HL-60 (cell line): ENCODE data around the gene XRCC4.
"Not testable (repeated sequence)": the region's sequence is repeated elsewhere in the genome, so short reads cannot be mapped to it uniquely, and the experiment has no call there.

ENCODE experiments used
- DNase-seq, 2 experiments: peaks; one replicate each; pipeline ENCODE4 v3.0.0-alpha.2; 2010 to 2020; ENCODE audit warnings: low read depth in 1 of 2, low spot score in 1 of 2
- H3K27ac ChIP-seq: fragments of 250-450 bp; sonication (Bioruptor Pico); replicated peaks from 2 replicates; pipeline ENCODE4 v1.5.1; 2020; ENCODE audit warnings: mild to moderate bottlenecking, moderate library complexity
- H3K27me3 ChIP-seq: fragments of 250-450 bp; sonication (Bioruptor Pico); 2 replicates; pipeline ENCODE4 v1.5.1; 2021; ENCODE audit warnings: mild to moderate bottlenecking, moderate library complexity; ENCODE audit not compliant: insufficient read depth, poor library complexity, severe bottlenecking
- H3K4me3 ChIP-seq: replicated peaks from 2 replicates; pipeline ENCODE4 v1.5.1; 2011; ENCODE audit warnings: mild to moderate bottlenecking, control low read depth, low read length; ENCODE audit not compliant: insufficient read depth
- GABPA ChIP-seq: IDR thresholded peaks from 2 replicates; pipeline ENCODE4 v1.6.1; 2012; ENCODE audit warnings: low read depth
- POLR2AphosphoS5 ChIP-seq: IDR thresholded peaks from 2 replicates; pipeline ENCODE4 v1.6.1; 2012; ENCODE audit warnings: low read depth
- SPI1 ChIP-seq: IDR thresholded peaks from 2 replicates; pipeline ENCODE4 v1.6.1; 2012; ENCODE audit warnings: low read depth, mild to moderate bottlenecking, borderline replicate concordance
- TF ChIP-seq, protein P1 (sequence below): IDR thresholded peaks from 2 replicates; pipeline ENCODE4 v1.6.1; 2012; ENCODE audit warnings: low read depth; ENCODE audit not compliant: insufficient replicate concordance
- TF ChIP-seq, protein P2 (sequence below): IDR thresholded peaks from one replicate; pipeline ENCODE4 v1.5.1; 2011; ENCODE audit warnings: low read length, control low read depth, inconsistent platforms; ENCODE audit not compliant: insufficient read depth

Gene XRCC4

DNA sequence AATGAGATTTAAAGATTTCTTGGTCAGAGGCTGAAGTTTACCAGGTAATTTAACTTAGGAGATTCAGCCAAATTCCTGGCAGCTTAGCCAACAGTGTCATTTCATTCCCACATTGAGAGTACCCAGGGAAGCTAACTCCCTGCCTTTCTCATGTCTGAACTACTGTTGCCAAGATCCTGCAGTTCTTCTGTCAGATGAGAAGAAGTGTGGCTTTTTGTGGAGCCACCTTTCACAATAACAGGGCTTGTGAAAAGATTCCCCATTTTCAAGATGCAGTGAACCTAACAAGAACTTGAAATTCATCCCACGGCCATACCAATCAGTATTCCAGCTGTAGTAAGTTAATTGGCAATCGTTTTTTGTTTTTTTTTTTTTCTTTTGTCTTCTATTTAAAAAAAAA, 176.4 kb downstream of the XRCC4 start:
- H3K27me3 ChIP-seq, result no peaks in the 10 kb centered on the region
- H3K27ac ChIP-seq, result no peak overlapping the region
- TF ChIP-seq, protein P1, sequence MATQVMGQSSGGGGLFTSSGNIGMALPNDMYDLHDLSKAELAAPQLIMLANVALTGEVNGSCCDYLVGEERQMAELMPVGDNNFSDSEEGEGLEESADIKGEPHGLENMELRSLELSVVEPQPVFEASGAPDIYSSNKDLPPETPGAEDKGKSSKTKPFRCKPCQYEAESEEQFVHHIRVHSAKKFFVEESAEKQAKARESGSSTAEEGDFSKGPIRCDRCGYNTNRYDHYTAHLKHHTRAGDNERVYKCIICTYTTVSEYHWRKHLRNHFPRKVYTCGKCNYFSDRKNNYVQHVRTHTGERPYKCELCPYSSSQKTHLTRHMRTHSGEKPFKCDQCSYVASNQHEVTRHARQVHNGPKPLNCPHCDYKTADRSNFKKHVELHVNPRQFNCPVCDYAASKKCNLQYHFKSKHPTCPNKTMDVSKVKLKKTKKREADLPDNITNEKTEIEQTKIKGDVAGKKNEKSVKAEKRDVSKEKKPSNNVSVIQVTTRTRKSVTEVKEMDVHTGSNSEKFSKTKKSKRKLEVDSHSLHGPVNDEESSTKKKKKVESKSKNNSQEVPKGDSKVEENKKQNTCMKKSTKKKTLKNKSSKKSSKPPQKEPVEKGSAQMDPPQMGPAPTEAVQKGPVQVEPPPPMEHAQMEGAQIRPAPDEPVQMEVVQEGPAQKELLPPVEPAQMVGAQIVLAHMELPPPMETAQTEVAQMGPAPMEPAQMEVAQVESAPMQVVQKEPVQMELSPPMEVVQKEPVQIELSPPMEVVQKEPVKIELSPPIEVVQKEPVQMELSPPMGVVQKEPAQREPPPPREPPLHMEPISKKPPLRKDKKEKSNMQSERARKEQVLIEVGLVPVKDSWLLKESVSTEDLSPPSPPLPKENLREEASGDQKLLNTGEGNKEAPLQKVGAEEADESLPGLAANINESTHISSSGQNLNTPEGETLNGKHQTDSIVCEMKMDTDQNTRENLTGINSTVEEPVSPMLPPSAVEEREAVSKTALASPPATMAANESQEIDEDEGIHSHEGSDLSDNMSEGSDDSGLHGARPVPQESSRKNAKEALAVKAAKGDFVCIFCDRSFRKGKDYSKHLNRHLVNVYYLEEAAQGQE, result no peak
- TF ChIP-seq, protein P2, sequence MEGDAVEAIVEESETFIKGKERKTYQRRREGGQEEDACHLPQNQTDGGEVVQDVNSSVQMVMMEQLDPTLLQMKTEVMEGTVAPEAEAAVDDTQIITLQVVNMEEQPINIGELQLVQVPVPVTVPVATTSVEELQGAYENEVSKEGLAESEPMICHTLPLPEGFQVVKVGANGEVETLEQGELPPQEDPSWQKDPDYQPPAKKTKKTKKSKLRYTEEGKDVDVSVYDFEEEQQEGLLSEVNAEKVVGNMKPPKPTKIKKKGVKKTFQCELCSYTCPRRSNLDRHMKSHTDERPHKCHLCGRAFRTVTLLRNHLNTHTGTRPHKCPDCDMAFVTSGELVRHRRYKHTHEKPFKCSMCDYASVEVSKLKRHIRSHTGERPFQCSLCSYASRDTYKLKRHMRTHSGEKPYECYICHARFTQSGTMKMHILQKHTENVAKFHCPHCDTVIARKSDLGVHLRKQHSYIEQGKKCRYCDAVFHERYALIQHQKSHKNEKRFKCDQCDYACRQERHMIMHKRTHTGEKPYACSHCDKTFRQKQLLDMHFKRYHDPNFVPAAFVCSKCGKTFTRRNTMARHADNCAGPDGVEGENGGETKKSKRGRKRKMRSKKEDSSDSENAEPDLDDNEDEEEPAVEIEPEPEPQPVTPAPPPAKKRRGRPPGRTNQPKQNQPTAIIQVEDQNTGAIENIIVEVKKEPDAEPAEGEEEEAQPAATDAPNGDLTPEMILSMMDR, result no peak
- TF ChIP-seq SPI1 (no peak), GABPA (no peak), POLR2AphosphoS5 (no peak)
- DNase-seq, result no peak
- no peak overlapping the region for H3K4me3 ChIP-seq

DNA sequence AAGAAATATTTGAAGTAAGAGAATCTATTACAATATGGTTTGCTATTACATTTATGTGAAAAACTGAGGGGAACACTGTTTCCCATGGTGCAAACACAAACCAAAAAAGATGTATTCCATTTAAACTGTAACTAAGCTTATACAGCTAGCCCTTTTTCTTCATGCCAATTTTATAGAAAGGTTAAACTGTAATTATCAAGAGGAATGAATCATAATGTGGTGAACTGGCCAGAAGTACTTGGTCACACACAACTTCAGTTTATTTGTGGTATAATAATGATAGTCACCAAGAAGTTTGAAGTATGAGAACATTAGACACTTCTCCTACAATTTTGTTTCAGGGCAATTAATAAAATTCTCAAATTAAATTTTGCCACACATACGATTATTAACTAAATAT, 177.9 kb downstream of the XRCC4 start:
- TF ChIP-seq, protein P2, result no peak
- no peak for TF ChIP-seq POLR2AphosphoS5
- no peak for TF ChIP-seq GABPA
- TF ChIP-seq, protein P1, result no peak
- no peak for TF ChIP-seq SPI1
- Histone ChIP-seq H3K27me3 (no peaks in the 10 kb centered on the region), H3K4me3 (no peak overlapping the region), H3K27ac (no peak overlapping the region)
- DNase-seq, result no peak

DNA sequence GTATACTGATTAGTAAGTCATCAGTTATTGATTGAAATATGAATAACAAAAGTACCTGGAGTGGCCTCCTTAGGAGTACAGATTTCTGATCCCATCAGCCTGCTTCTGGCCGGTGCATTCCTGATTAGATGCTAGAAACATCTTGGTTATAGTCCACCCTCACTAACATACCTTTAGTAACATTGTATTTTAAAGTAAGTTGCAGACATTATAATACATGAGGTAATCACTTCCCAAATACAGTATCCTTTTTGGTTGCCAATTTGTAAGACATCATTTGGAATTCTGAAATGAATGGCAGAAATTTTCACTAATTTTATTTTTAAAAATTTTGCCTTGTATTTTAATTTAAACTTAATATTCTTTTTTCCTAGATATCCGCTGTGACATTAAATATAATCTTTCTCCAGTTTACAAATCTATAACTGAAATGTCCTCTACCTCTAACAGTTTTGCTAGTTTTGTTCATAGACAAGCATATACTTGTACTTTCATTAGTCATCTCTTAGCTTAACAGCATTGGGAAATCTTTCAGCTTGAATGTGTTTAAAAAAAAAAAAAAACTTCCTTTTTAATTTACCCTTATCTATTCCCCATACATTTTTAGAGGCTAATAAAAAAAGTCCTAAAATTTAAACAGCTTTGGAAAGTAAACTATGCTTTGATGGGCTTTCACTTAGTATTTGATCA, 178.9 kb downstream of the XRCC4 start:
- no peak overlapping the region for H3K27ac ChIP-seq
- no peak overlapping the region for H3K4me3 ChIP-seq
- H3K27me3 ChIP-seq, result no peaks in the 10 kb centered on the region
- TF ChIP-seq SPI1 (no peak), GABPA (no peak)
- TF ChIP-seq, protein P2, result no peak
- DNase-seq, result no peak

DNA sequence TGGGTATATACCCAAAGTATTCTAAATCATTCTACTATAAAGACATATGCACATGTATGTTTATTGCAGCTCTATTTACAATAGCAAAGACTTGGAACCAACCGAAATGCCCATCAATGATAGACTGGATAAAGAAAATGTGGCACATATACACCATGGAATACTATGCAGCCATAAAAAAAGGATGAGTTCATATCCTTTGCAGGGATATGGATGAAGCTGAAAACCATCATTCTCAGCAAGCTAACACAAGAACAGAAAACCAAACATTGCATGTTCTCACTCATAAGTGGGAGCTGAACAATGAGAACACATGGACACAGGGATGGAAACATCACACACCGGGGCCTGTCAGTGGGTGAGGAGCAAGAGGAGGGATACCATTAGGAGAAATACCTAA, 180.3 kb downstream of the XRCC4 start:
- not testable (repeated sequence) for H3K4me3 ChIP-seq, DNase-seq, H3K27me3 ChIP-seq, H3K27ac ChIP-seq
